Cerebellar cortex (tissue), 1 donor: ENCODE results near the gene ICOS.
"Not testable (repeated sequence)": the region's sequence is repeated elsewhere in the genome, so short reads cannot be mapped to it uniquely, and the experiment has no call there.

Source experiments
- DNase-seq: peaks from one replicate; pipeline ENCODE4 v3.0.0-alpha.2; 2015; ENCODE audit warnings: low spot score

ICOS gene

DNA sequence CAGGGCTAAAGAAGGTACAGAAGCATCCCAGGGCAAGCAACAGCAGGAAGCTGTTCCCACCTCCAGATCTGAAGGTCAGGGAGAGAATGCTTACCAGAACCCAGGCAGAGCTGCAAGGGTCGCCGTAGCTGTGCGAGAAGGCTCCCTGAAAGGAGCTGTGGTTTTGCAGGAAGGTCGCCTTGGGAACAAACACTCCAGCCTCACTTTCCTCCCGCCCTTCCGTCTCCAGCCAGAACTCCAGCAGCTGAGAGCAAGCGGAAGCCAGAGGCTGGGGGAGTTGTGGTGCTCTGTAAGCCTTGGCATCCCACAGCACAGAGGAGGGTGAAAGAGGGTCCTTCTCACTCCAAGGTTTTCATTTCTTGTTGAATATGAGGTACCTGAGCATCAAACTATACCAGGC lies 18.3 kb upstream of the ICOS start:
- no peak for DNase-seq

- DNase-seq: no peak
Observed at GRCh38 chr2:203918839-203919238, 17.7 kb upstream of the ICOS start.

GRCh38 chr2:203925512-203926158 lies 10.9 kb upstream of the ICOS start:
- no peak for DNase-seq

GRCh38 chr2:203928849-203929248 lies 7.7 kb upstream of the ICOS start:
- no peak for DNase-seq

DNA sequence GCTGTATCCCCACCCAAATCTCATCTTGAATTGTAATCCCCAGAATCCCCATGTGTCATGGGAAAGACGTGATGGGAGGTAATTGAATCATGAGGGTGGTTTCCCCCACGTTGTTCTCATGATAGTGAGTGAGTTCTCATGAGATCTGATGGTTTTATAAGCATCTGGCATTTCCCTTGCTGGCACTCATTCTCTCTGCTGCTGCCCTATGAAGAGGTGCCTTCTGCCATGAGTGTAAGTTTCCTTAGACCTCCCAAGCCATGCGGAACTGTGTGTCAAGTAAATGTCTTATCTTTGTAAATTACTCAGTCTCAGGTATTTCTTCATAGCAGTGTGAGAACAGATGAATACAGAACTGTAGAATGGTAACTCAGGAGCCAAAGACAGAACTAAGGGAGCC lies 5.3 kb upstream of the ICOS start:
- DNase-seq: not testable (repeated sequence)

DNA sequence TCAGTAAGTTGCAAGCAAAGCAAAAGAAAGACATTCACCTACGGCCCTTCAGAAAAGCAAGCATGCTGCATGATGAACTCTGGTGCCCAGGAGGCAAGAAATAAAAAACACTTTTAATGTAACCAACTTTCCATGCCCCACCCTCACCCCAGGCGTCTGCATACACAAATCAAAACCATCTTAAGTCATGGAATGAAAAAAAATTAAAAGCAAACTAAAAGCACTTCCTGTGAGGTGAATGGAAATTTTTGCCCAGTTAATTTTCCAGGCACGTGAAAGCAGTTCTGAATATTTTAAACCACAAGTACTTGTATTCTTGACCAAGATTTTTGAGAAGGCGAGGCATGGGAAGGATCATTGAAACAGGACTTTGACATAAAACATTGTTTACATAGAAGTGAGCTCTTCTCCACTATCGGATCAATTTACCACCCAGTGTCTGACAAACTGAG lies 2.5 kb upstream of the ICOS start:
- DNase-seq: no peak

DNA sequence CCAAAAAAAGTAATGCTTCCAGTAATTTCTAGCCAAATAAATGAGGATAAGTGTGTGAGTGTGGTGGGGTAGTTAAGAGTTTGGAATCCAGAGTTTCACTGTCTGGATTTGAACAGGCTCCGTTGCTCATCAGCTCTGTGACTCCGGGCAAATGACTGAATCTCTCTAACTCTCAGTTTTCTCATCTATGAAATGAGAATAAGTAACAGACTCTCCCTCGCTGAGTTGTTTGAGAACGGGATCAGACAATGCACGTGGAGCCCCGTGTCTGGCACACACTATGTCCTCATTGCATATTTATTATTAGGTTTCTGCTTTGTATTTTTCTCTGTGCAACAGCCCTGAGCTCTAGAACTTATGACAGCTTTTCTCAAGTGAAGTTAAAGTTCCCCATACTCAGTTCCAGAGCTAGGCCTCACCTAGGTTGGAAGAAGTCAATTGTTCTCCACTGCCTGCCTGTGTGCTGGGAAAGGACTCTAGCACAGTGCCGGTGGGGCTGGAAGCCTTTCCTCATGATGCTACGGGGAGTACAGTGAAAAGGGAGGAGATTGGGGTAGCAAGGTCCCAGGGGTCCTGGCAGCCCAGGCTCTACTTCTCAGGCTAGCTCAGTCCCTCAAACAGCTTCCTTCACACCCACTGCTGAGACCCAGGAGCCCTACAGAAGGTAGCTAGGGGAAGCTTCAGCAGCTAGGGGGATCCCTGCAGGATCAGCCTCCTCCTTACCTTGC lies 1.7 kb upstream of the ICOS start:
- no peak for DNase-seq

DNA sequence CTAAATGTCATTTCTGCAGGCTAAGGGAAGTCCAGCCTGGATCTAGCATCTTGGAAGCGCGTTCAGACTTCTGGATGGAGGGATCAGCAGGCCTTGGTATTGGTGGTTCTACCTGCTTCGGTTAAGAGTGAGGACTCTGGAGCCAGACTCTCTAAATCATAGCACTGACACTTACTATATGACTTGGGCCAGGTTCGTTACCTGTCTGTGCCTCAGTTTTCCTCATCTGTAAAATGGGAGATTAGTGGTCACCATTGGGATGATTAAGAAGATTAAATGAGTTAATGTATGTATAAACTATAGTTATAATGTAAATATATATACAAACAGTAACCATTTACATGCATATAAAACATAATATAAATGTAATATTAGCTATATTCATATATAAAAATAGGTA lies 995 bp upstream of the ICOS start:
- no peak for DNase-seq

DNA sequence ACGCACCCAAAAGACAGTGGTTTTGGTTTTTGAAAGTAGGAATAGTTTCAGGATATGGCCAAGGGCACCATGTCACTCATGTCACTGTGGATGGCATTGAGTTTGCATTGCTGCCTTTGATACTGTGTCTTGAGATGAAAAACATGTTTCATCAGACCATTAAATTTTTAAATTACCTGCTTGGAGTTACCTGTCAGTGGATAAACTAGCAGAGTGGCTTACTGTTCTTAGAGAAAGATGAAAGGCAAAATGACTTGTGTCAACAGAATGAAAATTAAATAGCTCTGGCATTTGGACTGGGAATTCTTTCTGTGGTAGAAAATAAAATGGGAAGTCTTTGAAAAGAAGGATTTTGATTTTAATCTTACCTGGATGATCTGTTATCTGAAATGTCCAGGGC lies 386 bp downstream of the ICOS start:
- DNase-seq: no peak

GRCh38 chr2:203937788-203938187 lies 1.2 kb downstream of the ICOS start:
- no peak for DNase-seq

DNA sequence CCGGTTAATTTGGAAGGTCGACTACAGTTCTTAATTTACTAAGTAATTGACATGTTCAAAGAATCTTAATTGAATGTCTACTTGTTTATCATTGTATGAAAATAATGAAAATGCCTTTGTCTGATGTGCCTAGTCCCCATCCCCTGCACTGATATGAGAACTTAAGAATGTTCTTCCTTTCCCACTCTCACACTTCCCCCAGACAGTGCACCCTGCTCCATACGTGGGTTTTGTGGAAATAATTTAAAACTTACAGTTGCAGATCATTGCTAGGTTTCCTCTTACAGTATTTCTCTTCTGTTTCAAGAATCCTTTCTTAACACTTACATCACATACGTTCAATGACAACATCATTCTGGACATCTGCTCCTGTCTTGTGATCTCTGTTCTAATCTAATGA lies 3.5 kb downstream of the ICOS start:
- no peak for DNase-seq

GRCh38 chr2:203943493-203944382 lies 7.2 kb downstream of the ICOS start:
- not testable (repeated sequence) for DNase-seq

DNA sequence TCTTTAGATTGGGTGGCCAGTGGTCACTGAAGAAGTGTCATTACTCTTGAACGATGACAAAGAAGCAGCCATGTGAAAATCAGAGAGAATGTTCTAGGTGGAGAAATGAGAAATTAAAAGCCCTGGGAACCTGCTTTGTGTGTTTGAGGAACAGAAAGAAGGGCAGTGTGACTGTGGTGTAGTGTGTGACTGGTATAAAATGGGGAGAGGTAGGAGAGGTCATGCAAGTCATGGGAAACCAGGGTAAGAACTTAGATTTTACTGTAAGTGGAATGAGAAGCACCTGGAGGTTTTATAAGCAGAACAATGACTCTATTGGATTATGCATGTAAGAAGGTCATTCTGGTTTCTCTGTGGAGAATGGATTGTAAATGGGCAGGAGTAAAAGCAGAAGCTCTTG lies 12.2 kb downstream of the ICOS start:
- DNase-seq: no peak

GRCh38 chr2:203949228-203949627 lies 12.7 kb downstream of the ICOS start:
- DNase-seq: no peak

DNA sequence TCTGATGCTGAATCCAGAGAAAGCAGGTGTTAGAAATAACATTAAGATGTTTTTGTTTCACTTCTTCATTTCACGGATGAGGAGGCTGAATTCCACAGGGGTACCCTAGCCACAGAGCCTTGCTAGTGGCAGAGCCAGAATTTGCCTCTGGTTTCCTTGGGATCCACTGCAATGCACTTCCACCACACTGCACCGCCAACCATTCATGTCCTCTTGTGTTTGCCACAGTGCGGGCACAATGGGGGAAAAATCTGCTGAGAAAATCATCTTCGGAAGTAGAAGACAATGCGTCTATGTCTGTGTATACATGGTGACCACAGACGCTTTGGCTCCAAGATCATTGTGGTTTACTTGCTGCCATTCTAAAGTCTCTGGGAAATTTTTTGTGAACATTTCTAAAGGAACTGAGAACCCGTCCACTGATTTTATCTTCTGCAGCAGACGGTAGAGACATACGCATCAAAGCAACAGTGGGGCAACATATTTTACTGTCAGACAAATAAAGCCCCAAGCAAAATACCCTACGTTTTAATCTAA lies 14.9 kb downstream of the ICOS start:
- DNase-seq: no peak

DNA sequence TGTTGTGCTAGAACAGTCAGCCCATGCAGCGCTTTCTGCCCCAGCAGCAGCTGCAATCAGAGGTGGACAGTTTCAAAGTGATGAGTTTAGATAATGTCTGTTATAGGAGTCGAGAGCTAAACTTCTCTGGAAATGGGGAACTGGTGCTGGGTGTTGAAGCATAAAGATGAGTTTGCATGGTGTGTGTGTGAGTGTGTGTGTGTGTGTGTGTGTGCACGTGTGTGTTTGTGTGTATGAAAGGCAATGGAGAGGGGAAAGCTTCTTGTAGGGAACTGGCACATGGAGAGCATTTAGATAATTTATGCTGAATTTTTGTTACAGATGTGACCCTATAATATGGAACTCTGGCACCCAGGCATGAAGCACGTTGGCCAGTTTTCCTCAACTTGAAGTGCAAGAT lies 22.7 kb downstream of the ICOS start:
- DNase-seq: no peak

GRCh38 chr2:203959672-203960071 lies 23.1 kb downstream of the ICOS start:
- no peak for DNase-seq

- DNase-seq: no peak
Observed at GRCh38 chr2:203960811-203961210, 24.2 kb downstream of the ICOS start.

- DNase-seq: not testable (repeated sequence)
Observed at GRCh38 chr2:203965190-203965589, 28.6 kb downstream of the ICOS start.

DNA sequence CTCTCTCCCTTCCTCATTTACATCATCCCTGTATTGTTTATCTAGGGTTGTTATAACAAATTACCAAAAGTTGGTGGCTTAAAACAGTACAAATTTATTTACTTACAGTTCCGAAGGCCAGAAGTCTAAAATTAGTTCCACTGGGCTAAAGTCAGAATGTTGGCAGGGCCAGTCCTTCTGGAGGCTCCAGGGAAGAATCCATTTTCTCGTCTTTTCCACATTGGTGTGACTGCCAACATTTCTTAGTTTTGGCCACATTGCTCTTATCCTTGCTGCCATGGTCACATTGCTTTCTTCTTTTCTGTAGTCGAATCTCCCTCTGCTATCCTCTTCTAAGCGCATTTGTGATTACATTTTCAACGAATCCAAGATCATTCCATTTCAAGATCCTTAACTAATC lies 34.7 kb downstream of the ICOS start:
- no peak for DNase-seq

- DNase-seq: no peak
Observed at GRCh38 chr2:203972066-203972465, 35.5 kb downstream of the ICOS start.

GRCh38 chr2:203973000-203973399 lies 36.4 kb downstream of the ICOS start:
- no peak for DNase-seq

- DNase-seq: no peak
Observed at GRCh38 chr2:203973676-203974075, 37.1 kb downstream of the ICOS start.
